Ovary (tissue), 1 donor: Measurements from ENCODE around the gene PCSK9.

Experiments used
- EP300 ChIP-seq: sonication (generic); formaldehyde crosslinking; IDR thresholded peaks from one replicate; pipeline ENCODE4 v1.6.1; 2017; ENCODE audit warnings: antibody characterized with exemption
- POLR2A ChIP-seq: fragments of 450-650 bp; IDR thresholded peaks from one replicate; pipeline ENCODE4 v1.6.1; 2017; ENCODE audit warnings: antibody characterized with exemption, mild to moderate bottlenecking, moderate library complexity

DNA sequence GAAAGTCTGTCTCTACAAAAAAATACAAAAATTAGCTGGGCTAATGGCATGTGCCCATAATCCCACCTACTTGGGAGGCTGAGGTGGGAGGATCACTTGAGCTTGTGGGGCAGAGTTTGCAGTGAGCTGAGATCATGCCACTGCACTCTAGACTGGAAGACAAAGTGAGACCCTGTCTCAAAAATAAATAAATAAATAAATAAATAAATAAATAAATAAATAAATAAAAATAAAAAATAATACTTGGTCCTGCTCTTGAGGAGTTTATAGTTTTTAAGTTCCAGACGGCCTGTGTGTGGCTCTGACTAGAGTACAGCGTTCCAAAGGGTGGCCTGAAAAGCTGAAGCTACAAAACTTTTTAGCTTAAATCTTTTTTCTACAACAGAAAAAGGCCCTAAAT lies 35.1 kb downstream of the PCSK9 start:
- TF ChIP-seq EP300 (no peak), POLR2A (no peak)
